H1 (cell line): Measurements from ENCODE around the gene LCE1B.

Experiments used
- SIN3A ChIP-seq, 2 experiments: IDR thresholded peaks in 1 of 2; conservative IDR thresholded peaks in 1 of 2; 2 replicates each; pipeline ENCODE4 v1.6.1; 2011 to 2012; ENCODE audit warnings: low read length in 2 of 2, improper control_type of control experiment in 1 of 2, low read depth in 1 of 2, mild to moderate bottlenecking in 1 of 2
- TAF7 ChIP-seq: optimal IDR thresholded peaks from 2 replicates; pipeline ENCODE3; 2011; ENCODE audit warnings: low read depth, mild to moderate bottlenecking, inconsistent platforms, low read length, moderate library complexity, borderline replicate concordance
- YY1 ChIP-seq: IDR thresholded peaks from 2 replicates; pipeline ENCODE4 v1.6.1; 2011; ENCODE audit warnings: low read depth, mild to moderate bottlenecking, low read length
- TF ChIP-seq, protein P1 (sequence below): IDR thresholded peaks from 2 replicates; pipeline ENCODE4 v1.6.1; 2011; ENCODE audit warnings: low read length, improper control_type of control experiment

DNA sequence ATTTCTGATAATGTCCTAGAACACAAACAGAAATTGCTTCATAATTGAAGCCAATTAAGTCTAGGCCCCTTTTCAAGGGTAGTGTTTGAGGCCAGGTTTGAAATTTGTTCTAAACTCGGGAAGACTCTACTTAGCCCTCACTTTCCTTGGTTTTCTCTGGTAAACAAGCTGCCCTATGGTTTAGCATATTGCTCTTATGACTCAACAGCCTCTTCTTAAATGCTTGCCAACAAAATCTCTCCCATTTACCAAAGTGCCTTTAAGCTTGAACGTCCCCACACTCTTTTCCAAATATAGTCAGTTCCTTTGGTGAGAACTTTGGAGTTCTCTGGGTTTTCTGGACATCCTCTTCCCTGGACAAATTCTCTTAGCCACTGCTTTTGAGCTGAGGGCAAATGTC lies 25.1 kb downstream of the LCE1B start:
- TF ChIP-seq YY1 (no peak), TAF7 (no peak), SIN3A (conservative IDR thresholded peaks at IDR 0.05 in 1 of 2, IDR thresholded peaks at IDR 0.05 in 1 of 2; ENCODE audit: low read depth in 1 of 2, low read length in 2 of 2) (no peak)
- TF ChIP-seq, protein P1, sequence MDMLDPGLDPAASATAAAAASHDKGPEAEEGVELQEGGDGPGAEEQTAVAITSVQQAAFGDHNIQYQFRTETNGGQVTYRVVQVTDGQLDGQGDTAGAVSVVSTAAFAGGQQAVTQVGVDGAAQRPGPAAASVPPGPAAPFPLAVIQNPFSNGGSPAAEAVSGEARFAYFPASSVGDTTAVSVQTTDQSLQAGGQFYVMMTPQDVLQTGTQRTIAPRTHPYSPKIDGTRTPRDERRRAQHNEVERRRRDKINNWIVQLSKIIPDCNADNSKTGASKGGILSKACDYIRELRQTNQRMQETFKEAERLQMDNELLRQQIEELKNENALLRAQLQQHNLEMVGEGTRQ: no peak
